Mammary epithelial cell (primary cell): ENCODE measurements around the gene NKD2.

Experiments
- EZH2 ChIP-seq: IDR thresholded peaks from 2 replicates; pipeline ENCODE4 v1.6.1; 2012; ENCODE audit warnings: low read length, inconsistent platforms, borderline replicate concordance
- TF ChIP-seq, protein P1 (sequence below), 2 donors: IDR thresholded peaks in 1 of 2; conservative IDR thresholded peaks in 1 of 2; 2 replicates each; pipeline ENCODE4 v1.5.1; 2011 to 2012; ENCODE audit warnings: inconsistent platforms in 2 of 2, low read length in 2 of 2, mild to moderate bottlenecking in 2 of 2, control low read depth in 1 of 2, low read depth in 1 of 2; ENCODE audit not compliant: insufficient read depth in 1 of 2; ENCODE audit errors: extremely low read depth in 1 of 2

DNA sequence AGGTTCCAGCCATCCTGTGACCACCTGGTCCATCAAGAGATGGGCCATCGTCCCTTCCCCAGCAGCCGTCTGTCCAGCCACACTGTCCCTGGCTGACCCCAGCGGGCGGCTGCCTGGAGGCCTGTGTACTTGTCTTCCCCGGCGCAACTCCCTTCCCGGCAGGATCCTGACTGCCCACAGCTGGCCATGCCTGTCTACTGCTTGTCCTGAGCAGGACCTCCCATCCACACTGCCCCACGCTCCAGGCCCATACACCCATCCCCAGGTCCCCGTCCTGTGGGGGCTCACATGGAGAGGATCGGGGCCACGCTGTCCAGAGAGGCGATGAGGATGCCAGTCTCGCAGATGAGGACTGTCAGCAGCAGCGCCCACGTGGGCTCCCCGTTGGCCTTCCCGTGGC, 67.8 kb downstream of the NKD2 start:
- TF ChIP-seq EZH2: no peak
- TF ChIP-seq, protein P1, sequence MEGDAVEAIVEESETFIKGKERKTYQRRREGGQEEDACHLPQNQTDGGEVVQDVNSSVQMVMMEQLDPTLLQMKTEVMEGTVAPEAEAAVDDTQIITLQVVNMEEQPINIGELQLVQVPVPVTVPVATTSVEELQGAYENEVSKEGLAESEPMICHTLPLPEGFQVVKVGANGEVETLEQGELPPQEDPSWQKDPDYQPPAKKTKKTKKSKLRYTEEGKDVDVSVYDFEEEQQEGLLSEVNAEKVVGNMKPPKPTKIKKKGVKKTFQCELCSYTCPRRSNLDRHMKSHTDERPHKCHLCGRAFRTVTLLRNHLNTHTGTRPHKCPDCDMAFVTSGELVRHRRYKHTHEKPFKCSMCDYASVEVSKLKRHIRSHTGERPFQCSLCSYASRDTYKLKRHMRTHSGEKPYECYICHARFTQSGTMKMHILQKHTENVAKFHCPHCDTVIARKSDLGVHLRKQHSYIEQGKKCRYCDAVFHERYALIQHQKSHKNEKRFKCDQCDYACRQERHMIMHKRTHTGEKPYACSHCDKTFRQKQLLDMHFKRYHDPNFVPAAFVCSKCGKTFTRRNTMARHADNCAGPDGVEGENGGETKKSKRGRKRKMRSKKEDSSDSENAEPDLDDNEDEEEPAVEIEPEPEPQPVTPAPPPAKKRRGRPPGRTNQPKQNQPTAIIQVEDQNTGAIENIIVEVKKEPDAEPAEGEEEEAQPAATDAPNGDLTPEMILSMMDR (conservative IDR thresholded peaks at IDR 0.05 in 1 of 2, IDR thresholded peaks at IDR 0.05 in 1 of 2; ENCODE audit: extremely low read depth in 1 of 2, insufficient read depth in 1 of 2, low read depth in 1 of 2, low read length in 2 of 2): no peak
